Fibroblast of skin of abdomen (primary cell): ENCODE results near the gene TMEM69.
"Not testable (repeated sequence)": the region's sequence is repeated elsewhere in the genome, so short reads cannot be mapped to it uniquely, and the experiment has no call there.

Experiments
- DNase-seq: peaks from one replicate; pipeline ENCODE4 v3.0.0-alpha.2; 2013

Gene TMEM69

GRCh38 chr1:45739641-45740156 lies 51.7 kb downstream of the TMEM69 start:
- not testable (repeated sequence) for DNase-seq
